ENCODE data around the gene RIPPLY3.

RIPPLY3 gene

GRCh38 chr21:36966821-36967768 lies 39.4 kb upstream of the RIPPLY3 start (continued):
- TF ChIP-seq CSRNP3 (CRISPR knock-in tag; IDR thresholded peaks at IDR 0.05), result no peak
- no peak for TF ChIP-seq POU6F1 (CRISPR knock-in tag; IDR thresholded peaks at IDR 0.05; ENCODE audit: borderline replicate concordance, low read depth)
- TF ChIP-seq CSDC2 (CRISPR knock-in tag; IDR thresholded peaks at IDR 0.05), result no peak
- TF ChIP-seq PATZ1 (CRISPR knock-in tag; IDR thresholded peaks at IDR 0.05; ENCODE audit: borderline replicate concordance), result no peak
- TF ChIP-seq ISL1 (CRISPR knock-in tag; IDR thresholded peaks at IDR 0.05), result no peak
- TF ChIP-seq ESRRG (CRISPR knock-in tag; IDR thresholded peaks at IDR 0.05), result no peak
- TF ChIP-seq ZC3H10 (CRISPR knock-in tag; IDR thresholded peaks at IDR 0.05), result no peak
- no peak for TF ChIP-seq ZNF565 (CRISPR knock-in tag; conservative IDR thresholded peaks at IDR 0.05; ENCODE audit: low read depth)
- no peak for TF ChIP-seq GLIS3 (CRISPR knock-in tag; IDR thresholded peaks at IDR 0.05)

GRCh38 chr21:36968414-36968813 lies 38.1 kb upstream of the RIPPLY3 start:
- TF ChIP-seq ESRRG (CRISPR knock-in tag; IDR thresholded peaks at IDR 0.05) (no peak), TOX (CRISPR knock-in tag; IDR thresholded peaks at IDR 0.05; ENCODE audit: borderline replicate concordance) (no peak), TCF4 (CRISPR knock-in tag; IDR thresholded peaks at IDR 0.05; ENCODE audit: borderline replicate concordance) (no peak), ZNF70 (CRISPR knock-in tag; IDR thresholded peaks at IDR 0.05) (no peak), CSDC2 (CRISPR knock-in tag; IDR thresholded peaks at IDR 0.05) (no peak), POU6F1 (CRISPR knock-in tag; IDR thresholded peaks at IDR 0.05; ENCODE audit: borderline replicate concordance, low read depth) (no peak), ZFP30 (CRISPR knock-in tag; IDR thresholded peaks at IDR 0.05) (no peak), TSHZ2 (CRISPR knock-in tag; IDR thresholded peaks at IDR 0.05) (no peak)
- ATAC-seq, result no peak

GRCh38 chr21:36968976-36969375 lies 37.5 kb upstream of the RIPPLY3 start:
- ATAC-seq, result no peak
- no peak for TF ChIP-seq TSHZ2 (CRISPR knock-in tag; IDR thresholded peaks at IDR 0.05)
- TF ChIP-seq PATZ1 (CRISPR knock-in tag; IDR thresholded peaks at IDR 0.05; ENCODE audit: borderline replicate concordance), result no peak
- no peak for TF ChIP-seq ZNF8 (CRISPR knock-in tag; IDR thresholded peaks at IDR 0.05)
- TF ChIP-seq CSRNP3 (CRISPR knock-in tag; IDR thresholded peaks at IDR 0.05), result no peak
- TF ChIP-seq ZNF70 (CRISPR knock-in tag; IDR thresholded peaks at IDR 0.05), result no peak
- TF ChIP-seq RARB (CRISPR knock-in tag; IDR thresholded peaks at IDR 0.05), result no peak
- TF ChIP-seq PPARA (CRISPR knock-in tag; IDR thresholded peaks at IDR 0.05; ENCODE audit: borderline replicate concordance), result no peak
- no peak for TF ChIP-seq POU6F1 (CRISPR knock-in tag; IDR thresholded peaks at IDR 0.05; ENCODE audit: borderline replicate concordance, low read depth)

Data from SK-N-SH treated with all-trans-retinoic acid at 6 μM for 48 hours (cell line).